Esophagus mucosa (tissue), 1 donor: ENCODE results near the gene LIN54. TPM values are rescaled to one million over a fixed set of nuclear protein-coding genes. Genes with fewer than 3 reads are reported as not detected.

Source experiments
- ATAC-seq: fragments of 200-7000 bp; cut with Tn5 transposase; one replicate; pipeline ENCODE4 v1.9.1; 2020
- total RNA-seq: library from RNA; stranded (reverse); gene quantifications from one replicate; pipeline ENCODE4 v1.2.4, GENCODE V29; 2023
- donor health status: DM: yes; HTN: yes; CAD: no.

The LIN54 gene
- total RNA-seq, 1 donor from 2014 or later: 12.0 TPM

GRCh38 chr4:82890901-82891706, 119.5 kb downstream of the LIN54 start, which contains the start of gene SEC31A:
TSS of gene SEC31A (minus strand) at chr4:82891153. CDS start at chr4:82881936, 9,217 bp downstream.
- peak; percentile 98 for ATAC-seq

- ATAC-seq: peak; percentile 5
These were observed 120.1 kb downstream of the LIN54 start for GRCh38 chr4:82890528-82890900.

GRCh38 chr4:82889287-82889686, 121.3 kb downstream of the LIN54 start:
- no peak for ATAC-seq

GRCh38 chr4:82886147-82886942, 124.3 kb downstream of the LIN54 start:
- ATAC-seq: no peak

- no peak for ATAC-seq
These were observed 125.2 kb downstream of the LIN54 start for GRCh38 chr4:82885410-82885809.

Other genes starting within 250 kb of the LIN54 start
- gene SCD5, start 212.0 kb downstream of the LIN54 start, total RNA-seq: 1.9 TPM
- gene SEC31A, start 119.7 kb downstream of the LIN54 start, total RNA-seq: 122 TPM
- 2.4 TPM for gene THAP9, start 110.1 kb downstream of the LIN54 start, total RNA-seq
- 24.6 TPM for gene COPS4, start 24.4 kb upstream of the LIN54 start, total RNA-seq
- gene PLAC8, start 103.9 kb upstream of the LIN54 start, total RNA-seq: 11.2 TPM